Glomerular endothelial cell (primary cell): ENCODE data around the gene USP26. TPM values are rescaled to one million over a fixed set of nuclear protein-coding genes. Genes with fewer than 3 reads are reported as not detected.
"Not testable (repeated sequence)": the region's sequence is repeated elsewhere in the genome, so short reads cannot be mapped to it uniquely, and the experiment has no call there.

Experiments used
- DNase-seq: peaks from one replicate; pipeline ENCODE4 v3.0.0-alpha.2; 2011; ENCODE audit warnings: low read depth, low spot score; ENCODE audit errors: extremely low read depth
- total RNA-seq: library from RNA; depleted of rRNA; stranded (reverse); fragments of >200 nt; gene quantifications from 2 replicates; pipeline ENCODE4 v1.2.3, GENCODE V29; 2015

Gene USP26
- total RNA-seq, 1 donor from 2014 or later, result not detected

DNA sequence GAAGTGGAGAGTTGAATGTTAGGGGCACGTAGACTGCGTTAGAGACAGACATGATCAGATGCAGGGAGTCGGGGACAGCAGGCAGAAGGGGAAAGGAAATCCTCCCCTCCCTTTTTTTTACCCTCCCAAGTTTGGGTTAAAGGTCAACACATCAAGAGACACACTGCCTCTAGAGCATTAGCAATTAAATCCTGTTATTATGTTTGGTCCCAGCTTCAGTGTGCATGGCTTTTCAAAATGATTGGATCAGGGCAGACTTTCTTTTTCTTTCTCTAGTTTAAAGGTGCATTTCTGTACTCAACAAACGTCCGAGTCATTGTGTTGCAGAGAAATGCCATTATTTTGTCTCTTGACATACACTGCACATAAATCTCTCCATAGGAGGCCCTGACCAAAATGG lies 63.9 kb downstream of the USP26 start:
- no peak for DNase-seq

- DNase-seq, result no peak
Measured at GRCh38 chrX:133018229-133018628, 78.7 kb downstream of the USP26 start.

DNA sequence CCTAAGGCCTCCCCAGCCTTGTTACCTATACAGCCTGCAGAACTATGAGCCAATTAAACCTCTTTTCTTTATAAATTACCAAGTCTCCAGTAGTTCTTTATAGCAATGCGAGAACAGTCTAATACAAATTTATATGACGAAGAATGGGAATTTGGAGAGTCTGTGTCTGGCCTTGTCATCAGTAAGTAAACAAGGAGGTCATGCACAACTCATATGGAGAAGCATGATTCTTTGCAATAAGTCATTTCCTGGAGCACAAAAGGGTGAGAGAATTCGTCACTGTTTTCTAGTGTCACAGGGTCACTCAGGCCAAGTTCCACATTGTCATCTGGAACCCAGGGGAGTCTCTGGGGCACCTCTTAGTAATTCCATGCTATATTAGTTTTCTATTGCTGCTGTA lies 89.5 kb downstream of the USP26 start:
- no peak for DNase-seq

DNA sequence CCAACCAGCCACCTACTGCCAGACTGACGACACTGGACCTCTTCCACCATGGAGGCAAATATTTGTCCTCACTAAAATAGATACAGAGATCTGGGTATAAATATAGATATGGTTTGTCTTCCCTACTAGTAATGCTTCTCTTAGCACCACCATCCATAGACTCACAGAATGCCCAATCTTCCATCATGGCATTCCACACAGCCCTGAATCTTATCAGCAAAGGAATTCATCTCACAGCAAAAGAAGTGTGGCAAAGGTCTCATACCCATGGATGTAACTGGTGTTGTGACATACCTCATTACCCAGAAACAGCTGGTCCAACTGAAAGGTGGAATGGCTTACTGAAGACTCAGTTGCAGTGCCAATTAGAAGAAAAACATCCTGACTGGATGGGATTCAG lies 91.3 kb downstream of the USP26 start:
- DNase-seq, result no peak

GRCh38 chrX:133005042-133005441 lies 91.9 kb downstream of the USP26 start:
- DNase-seq, result no peak

- no peak for DNase-seq
Measured at GRCh38 chrX:132999209-132999608, 97.7 kb downstream of the USP26 start.

DNA sequence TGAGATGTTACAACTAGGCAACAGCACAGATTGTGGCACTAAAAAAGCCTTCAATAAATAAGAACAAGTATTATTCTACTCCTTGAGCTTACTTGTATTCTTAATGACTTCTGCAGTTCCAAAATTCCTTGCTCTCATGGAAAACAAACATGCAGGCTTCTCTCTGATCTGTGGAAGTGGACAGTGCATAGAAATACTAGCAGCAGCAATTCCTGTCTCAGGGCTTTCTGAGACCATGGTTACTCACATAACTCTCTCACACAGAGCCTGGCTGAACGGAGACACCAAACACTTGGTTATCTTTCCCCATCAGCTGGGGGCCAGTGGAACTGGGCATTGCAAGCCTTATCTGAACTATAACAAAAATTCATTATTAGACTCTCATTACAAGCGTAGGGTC lies 106.1 kb downstream of the USP26 start:
- DNase-seq, result no peak

DNA sequence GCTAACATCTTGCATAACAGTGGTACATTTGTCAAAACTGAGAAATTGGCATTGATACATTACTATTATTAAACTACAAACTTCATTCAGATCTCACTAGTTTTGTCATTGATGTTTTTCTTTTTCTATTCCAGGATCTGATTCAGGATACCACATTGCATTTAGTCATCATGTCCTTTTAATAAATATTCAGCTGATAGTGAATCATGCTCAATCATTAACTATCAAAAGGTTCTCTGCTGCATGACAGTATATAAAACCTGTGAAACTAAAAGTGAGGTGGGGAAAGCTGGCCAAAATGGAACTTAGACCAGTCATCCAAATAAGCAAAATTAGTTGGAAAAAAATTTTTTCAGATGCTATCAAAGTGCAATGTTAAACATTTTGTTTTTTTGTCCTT lies 110.4 kb downstream of the USP26 start:
- DNase-seq, result no peak

- no peak for DNase-seq
Measured at GRCh38 chrX:132984058-132984650, 112.8 kb downstream of the USP26 start.

DNA sequence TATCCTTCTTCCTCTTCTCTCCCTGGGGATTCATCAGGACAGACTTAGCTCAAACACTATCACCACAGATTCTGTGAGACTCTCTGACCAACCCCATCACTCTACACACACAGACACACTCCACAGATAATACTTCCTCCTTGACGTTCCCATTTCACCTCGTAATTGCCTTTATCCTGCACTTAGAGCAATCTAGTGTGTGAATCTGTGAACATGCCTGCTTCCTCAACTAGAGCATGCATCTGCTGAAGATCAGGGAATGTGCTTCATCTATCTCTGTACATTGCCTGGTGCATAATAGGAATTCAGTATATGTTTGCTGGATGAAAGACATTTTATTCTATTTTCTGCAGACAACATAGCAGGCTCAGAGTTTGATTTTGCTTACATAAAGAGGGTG lies 113.4 kb downstream of the USP26 start:
- no peak for DNase-seq

DNA sequence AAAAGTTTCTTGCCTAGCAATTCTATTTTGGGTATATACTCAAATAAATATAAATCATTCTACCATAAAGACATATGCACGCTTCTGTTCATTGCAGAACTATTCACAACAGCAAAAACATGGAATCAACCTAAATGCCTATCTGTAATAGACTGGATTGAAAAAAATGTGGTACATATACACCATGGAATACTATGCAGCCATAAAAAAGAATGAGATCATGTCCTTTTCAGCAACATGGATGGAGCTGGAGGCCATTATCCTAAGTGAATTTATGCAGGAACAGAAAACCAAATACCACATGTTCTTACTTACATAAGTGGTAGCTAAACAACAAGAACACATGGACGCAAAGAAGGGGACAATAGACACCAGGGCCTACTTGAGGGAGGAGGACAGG lies 116.9 kb downstream of the USP26 start:
- DNase-seq, result not testable (repeated sequence)

Other genes starting within 250 kb of the USP26 start
- 0.78 and 0.82 TPM in 2 replicates for gene HS6ST2, start 138.5 kb downstream of the USP26 start, total RNA-seq
- not detected in 2 replicates for gene TFDP3, start 121.2 kb upstream of the USP26 start, total RNA-seq